ENCODE results near the gene TTYH3.

- TF ChIP-seq SP1 (IDR thresholded peaks at IDR 0.05) (no peak), L3MBTL2 (conservative IDR thresholded peaks at IDR 0.05) (no peak), ELF4 (IDR thresholded peaks at IDR 0.05) (no peak), HDGF (IDR thresholded peaks at IDR 0.05; ENCODE audit: borderline replicate concordance) (no peak)
Observed at GRCh38 chr7:2701832-2702593, 70.2 kb downstream of the TTYH3 start.

Data from HEK293T (cell line).